Calu3 (cell line): ENCODE results near the gene ZNF189. TPM values are rescaled to one million over a fixed set of nuclear protein-coding genes. Genes with fewer than 3 reads are reported as not detected.

Experiments
- BruUV-seq: library from RNA; stranded (reverse); fragments of 400-500 nt; replicated peaks from 2 replicates; lab custom pipeline; 2021; lab: Mats Ljungman, UMichigan
- CTCF ChIA-PET: fragments of 300-600 bp; sonication (Branson Sonifier 250); formaldehyde crosslinking; loops from one replicate; lab custom pipeline; 2022; ENCODE audit warnings: antibody characterized with exemption; lab: Charles Lee
- DNase-seq: peaks from one replicate; pipeline ENCODE4 v3.0.0; 2022
- H3K27ac Mint-ChIP-seq: one replicate; pipeline ENCODE4 v1.8.0; 2022; ENCODE audit warnings: mixed read lengths; ENCODE audit not compliant: unreplicated experiment
- H3K27me3 Mint-ChIP-seq: one replicate; pipeline ENCODE4 v1.8.0; 2022; ENCODE audit warnings: mixed read lengths; ENCODE audit not compliant: unreplicated experiment
- H3K36me3 Mint-ChIP-seq: one replicate; pipeline ENCODE4 v1.8.0; 2022; ENCODE audit warnings: mild to moderate bottlenecking, moderate library complexity, mixed read lengths; ENCODE audit not compliant: insufficient read depth, unreplicated experiment
- H3K4me1 Mint-ChIP-seq: one replicate; pipeline ENCODE4 v1.8.0; 2022; ENCODE audit warnings: mild to moderate bottlenecking, low read depth, mixed read lengths; ENCODE audit not compliant: unreplicated experiment
- H3K4me3 Mint-ChIP-seq: one replicate; pipeline ENCODE4 v1.8.0; 2022; ENCODE audit warnings: mild to moderate bottlenecking, low read depth, moderate library complexity, mixed read lengths; ENCODE audit not compliant: unreplicated experiment
- H3K9me3 Mint-ChIP-seq: one replicate; pipeline ENCODE4 v1.8.0; 2022; ENCODE audit warnings: low read depth, mixed read lengths; ENCODE audit not compliant: unreplicated experiment
- intact Hi-C: fragments of 100-400 bp; cut with micrococcal nuclease; formaldehyde crosslinking; loops from one replicate; pipeline ENCODE4 v1.10.0; 2022; ENCODE audit not compliant: unreplicated experiment
- total RNA-seq: library from RNA; stranded (reverse); gene quantifications from 2 replicates; pipeline ENCODE4 v1.2.3, GENCODE V29; 2022
- TF ChIP-seq, protein P1 (sequence below): fragments of 200-600 bp; IDR thresholded peaks from one replicate; pipeline ENCODE4 v1.8.0; 2022; ENCODE audit warnings: antibody characterized with exemption; ENCODE audit not compliant: unreplicated experiment

ZNF189 gene
- total RNA-seq, 1 experiment from 2014 or later, result 20.1 TPM

- CTCF ChIA-PET, result interaction anchor here (0.8 to 1.9 kb wide), 10 partner anchors 11 to 269 kb away, joined by 3 to 13 read pairs (median 3); partner anchors contain the start of genes MRPL50 and ZNF189
- H3K27me3 Mint-ChIP-seq, result no peaks in the 10 kb centered on the region
- TF ChIP-seq, protein P1, sequence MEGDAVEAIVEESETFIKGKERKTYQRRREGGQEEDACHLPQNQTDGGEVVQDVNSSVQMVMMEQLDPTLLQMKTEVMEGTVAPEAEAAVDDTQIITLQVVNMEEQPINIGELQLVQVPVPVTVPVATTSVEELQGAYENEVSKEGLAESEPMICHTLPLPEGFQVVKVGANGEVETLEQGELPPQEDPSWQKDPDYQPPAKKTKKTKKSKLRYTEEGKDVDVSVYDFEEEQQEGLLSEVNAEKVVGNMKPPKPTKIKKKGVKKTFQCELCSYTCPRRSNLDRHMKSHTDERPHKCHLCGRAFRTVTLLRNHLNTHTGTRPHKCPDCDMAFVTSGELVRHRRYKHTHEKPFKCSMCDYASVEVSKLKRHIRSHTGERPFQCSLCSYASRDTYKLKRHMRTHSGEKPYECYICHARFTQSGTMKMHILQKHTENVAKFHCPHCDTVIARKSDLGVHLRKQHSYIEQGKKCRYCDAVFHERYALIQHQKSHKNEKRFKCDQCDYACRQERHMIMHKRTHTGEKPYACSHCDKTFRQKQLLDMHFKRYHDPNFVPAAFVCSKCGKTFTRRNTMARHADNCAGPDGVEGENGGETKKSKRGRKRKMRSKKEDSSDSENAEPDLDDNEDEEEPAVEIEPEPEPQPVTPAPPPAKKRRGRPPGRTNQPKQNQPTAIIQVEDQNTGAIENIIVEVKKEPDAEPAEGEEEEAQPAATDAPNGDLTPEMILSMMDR, result peak; percentile 19
- H3K9me3 Mint-ChIP-seq, result peaks cover 13% of the 10 kb centered on the region
- intact Hi-C loops, result loop anchor here (1.0 to 5.0 kb wide), 7 partner anchors 36 to 676 kb away; partner anchors contain the start of gene RNF20
- peaks cover 10% of the 10 kb centered on the region for H3K36me3 Mint-ChIP-seq
- no TSS peak for BruUV-seq
- DNase-seq, result peak; percentile 34
- no peak overlapping the region for H3K4me3 Mint-ChIP-seq
- H3K27ac Mint-ChIP-seq, result peak overlapping the region; percentile 69
- H3K4me1 Mint-ChIP-seq, result peaks cover 38% of the 10 kb centered on the region
These were observed 10.7 kb upstream of the ZNF189 start for GRCh38 chr9:101387871-101388506.

DNA sequence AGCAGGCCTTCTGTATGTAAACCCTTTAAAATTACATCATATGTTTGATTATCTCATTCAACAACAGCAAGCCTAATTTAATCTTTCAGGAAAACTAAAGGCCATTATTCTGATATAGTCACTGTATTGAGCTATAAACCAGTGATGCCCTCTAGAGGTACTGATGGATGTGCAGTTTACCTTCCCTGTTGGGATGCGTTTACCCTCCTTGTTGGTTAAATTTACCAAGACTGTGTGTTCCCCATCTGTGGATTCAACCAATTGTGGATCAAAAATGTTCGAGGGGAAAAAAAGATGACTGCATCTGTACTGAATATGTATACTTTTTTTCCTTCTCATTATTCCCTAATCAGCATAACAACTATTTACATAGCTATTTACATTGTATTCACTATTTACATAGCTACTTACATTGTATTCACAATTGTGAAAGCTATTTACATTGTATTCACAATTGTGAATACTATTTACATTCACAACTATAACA is 10.1 kb upstream of the ZNF189 start:
- BruUV-seq, result no TSS peak
- TF ChIP-seq, protein P1, result peak; percentile 13
- CTCF ChIA-PET, result interaction anchor here (0.8 to 1.9 kb wide), 11 partner anchors 10 to 269 kb away, joined by 3 to 13 read pairs (median 3); partner anchors contain the start of genes MRPL50 and ZNF189
- Mint-ChIP-seq H3K4me1 (peaks cover 38% of the 10 kb centered on the region), H3K27me3 (no peaks in the 10 kb centered on the region), H3K27ac (peak overlapping the region; percentile 69), H3K9me3 (peaks cover 13% of the 10 kb centered on the region), H3K36me3 (peaks cover 10% of the 10 kb centered on the region), H3K4me3 (no peak overlapping the region)
- no peak for DNase-seq
- intact Hi-C loops, result loop anchor here (1.0 to 5.0 kb wide), 6 partner anchors 36 to 676 kb away; partner anchors contain the start of gene RNF20

DNA sequence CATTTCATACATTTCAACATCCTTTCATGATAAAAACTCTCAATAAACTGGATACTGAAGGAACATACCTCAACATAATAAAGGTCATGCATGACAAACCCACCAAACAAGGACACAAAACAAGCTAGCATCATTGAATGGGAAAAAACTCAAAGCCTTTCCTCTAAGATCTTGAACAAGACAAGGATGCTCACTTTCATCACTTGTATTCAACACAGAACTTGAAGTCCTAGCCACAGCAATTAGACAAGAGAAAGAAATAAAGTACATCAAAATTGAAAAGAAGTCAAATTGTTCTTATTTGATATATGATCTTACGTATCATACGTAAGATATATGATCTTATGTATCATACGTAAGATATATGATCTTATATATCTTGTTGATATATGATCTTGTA is 5.5 kb upstream of the ZNF189 start:
- peaks cover 11% of the 10 kb centered on the region for H3K9me3 Mint-ChIP-seq
- TF ChIP-seq, protein P1, result no peak
- CTCF ChIA-PET, result no interaction called here

GRCh38 chr9:101394687-101395086 is 4.0 kb upstream of the ZNF189 start:
- no peak for DNase-seq
- intact Hi-C loops, result no loop called here
- Mint-ChIP-seq H3K9me3 (peaks cover 11% of the 10 kb centered on the region), H3K27me3 (no peaks in the 10 kb centered on the region), H3K4me1 (peaks cover 29% of the 10 kb centered on the region), H3K4me3 (no peak overlapping the region), H3K27ac (no peak overlapping the region), H3K36me3 (peaks cover 40% of the 10 kb centered on the region)
- no TSS peak for BruUV-seq
- TF ChIP-seq, protein P1, result no peak
- CTCF ChIA-PET, result no interaction called here

More for the DNA sequence above, 5.5 kb upstream of the ZNF189 start:
- H3K36me3 Mint-ChIP-seq, result peaks cover 24% of the 10 kb centered on the region
- H3K27me3 Mint-ChIP-seq, result no peaks in the 10 kb centered on the region
- no peak for DNase-seq
- intact Hi-C loops, result no loop called here
- no peak overlapping the region for H3K27ac Mint-ChIP-seq
- H3K4me3 Mint-ChIP-seq, result no peak overlapping the region
- H3K4me1 Mint-ChIP-seq, result peaks cover 35% of the 10 kb centered on the region
- no TSS peak for BruUV-seq
